Erythroblast (primary cell): ENCODE data around the gene CIB2.

Source experiments
- GATA1 ChIP-seq: IDR thresholded peaks from 2 replicates; pipeline ENCODE4 v1.6.1; 2011; ENCODE audit warnings: low read depth, mild to moderate bottlenecking, control low read depth, low read length, moderate library complexity
- POLR2A ChIP-seq: IDR thresholded peaks from 2 replicates; pipeline ENCODE4 v1.6.1; 2011; ENCODE audit warnings: mild to moderate bottlenecking, low read length

DNA sequence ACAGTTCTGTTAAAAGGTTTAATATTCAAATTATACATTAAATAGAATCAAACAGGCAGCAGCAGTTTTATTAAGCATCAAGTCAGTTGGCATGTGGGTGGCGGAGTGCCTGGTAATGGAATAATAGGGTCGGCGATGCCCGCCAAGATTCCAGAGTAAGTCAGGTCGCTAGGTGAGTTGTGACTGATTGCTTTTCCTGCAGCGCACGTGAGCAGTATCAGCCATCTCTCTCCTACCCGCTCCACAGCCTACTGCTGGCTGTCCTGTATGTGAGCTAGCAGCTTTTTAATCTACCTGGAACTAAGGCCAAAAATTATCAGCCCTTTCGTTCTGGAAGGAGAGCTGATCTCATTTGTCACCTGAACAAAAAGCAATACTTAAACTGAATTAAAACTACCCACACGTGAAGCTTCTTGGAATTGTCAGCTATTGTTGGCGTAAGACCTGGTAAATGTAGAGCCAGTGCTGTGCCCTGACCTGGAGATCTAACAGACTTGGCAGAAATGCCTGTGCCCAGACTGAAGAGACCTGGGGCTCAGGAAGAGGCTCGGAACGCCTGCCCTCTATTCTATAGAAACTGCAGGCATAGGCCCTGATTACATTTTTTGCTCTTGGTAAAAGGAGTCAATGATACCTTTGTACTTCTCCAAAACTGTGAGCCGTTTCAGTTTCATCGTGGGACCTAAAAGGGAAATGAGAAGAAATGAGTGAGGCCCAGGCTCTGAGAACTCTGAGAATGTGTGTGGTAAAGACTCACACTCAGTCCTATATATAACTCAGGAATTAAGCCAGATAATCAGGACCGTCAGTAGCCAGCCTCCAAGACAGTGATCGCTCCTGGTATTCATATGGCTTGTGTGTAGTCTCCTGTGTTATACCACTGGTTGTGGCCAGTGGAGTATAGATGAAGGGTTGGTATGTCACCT is 39.9 kb upstream of the CIB2 start:
- no peak for TF ChIP-seq POLR2A
- no peak for TF ChIP-seq GATA1
